ENCODE measurements around the gene PLPPR1.

- TF ChIP-seq, protein P1, sequence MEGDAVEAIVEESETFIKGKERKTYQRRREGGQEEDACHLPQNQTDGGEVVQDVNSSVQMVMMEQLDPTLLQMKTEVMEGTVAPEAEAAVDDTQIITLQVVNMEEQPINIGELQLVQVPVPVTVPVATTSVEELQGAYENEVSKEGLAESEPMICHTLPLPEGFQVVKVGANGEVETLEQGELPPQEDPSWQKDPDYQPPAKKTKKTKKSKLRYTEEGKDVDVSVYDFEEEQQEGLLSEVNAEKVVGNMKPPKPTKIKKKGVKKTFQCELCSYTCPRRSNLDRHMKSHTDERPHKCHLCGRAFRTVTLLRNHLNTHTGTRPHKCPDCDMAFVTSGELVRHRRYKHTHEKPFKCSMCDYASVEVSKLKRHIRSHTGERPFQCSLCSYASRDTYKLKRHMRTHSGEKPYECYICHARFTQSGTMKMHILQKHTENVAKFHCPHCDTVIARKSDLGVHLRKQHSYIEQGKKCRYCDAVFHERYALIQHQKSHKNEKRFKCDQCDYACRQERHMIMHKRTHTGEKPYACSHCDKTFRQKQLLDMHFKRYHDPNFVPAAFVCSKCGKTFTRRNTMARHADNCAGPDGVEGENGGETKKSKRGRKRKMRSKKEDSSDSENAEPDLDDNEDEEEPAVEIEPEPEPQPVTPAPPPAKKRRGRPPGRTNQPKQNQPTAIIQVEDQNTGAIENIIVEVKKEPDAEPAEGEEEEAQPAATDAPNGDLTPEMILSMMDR (IDR thresholded peaks at IDR 0.05; ENCODE audit: insufficient read depth, low read length, poor library complexity, severe bottlenecking) = no peak
- TF ChIP-seq EZH2phosphoT487 (conservative IDR thresholded peaks at IDR 0.05; ENCODE audit: low read length) = no peak
These were observed 181.1 kb downstream of the PLPPR1 start for GRCh38 chr9:101209670-101210069.

Measured in SU-DHL-6 (cell line).